Breast epithelium (tissue), 3 donors: ENCODE measurements around the gene GRIN1.

Experiments
- POLR2A ChIP-seq: fragments of 450-650 bp; IDR thresholded peaks from one replicate; pipeline ENCODE4 v1.6.1; 2016; ENCODE audit warnings: antibody characterized with exemption, mild to moderate bottlenecking, moderate library complexity
- POLR2AphosphoS5 ChIP-seq, 3 donors: sonication (generic); formaldehyde crosslinking; IDR thresholded peaks; one replicate each; pipeline ENCODE4 v1.6.1; 2017; ENCODE audit warnings: antibody characterized with exemption in 3 of 3
- TF ChIP-seq, protein P1 (sequence below), 3 donors: fragments of 450-650 bp; IDR thresholded peaks; one replicate each; pipeline ENCODE4 v1.5.1; 2016 to 2017; ENCODE audit warnings: antibody characterized with exemption in 3 of 3, mild to moderate bottlenecking in 3 of 3, moderate library complexity in 3 of 3

DNA sequence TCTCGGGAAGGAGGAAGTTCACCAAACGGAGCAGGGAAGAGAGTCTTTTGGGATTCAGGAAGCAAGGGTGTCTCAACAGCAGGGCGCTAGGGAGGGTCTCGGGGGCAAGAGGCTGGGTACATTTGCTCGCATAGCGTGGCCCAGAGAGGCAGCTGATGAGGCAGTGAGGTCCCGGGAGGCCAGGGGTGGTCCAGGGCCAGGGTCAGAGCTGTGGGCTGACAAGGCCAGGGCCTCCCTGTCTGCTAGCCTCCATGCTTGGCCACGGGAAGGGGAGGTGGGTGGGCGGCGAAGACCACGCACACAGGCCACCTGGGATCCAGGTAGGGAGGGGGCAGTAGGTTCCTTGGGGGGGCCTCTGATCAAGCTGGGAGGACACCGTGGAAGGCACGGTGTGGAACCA lies 72.6 kb downstream of the GRIN1 start:
- TF ChIP-seq POLR2AphosphoS5 (IDR thresholded peaks at IDR 0.05), result no peak
- TF ChIP-seq POLR2A, result no peak
- TF ChIP-seq, protein P1, sequence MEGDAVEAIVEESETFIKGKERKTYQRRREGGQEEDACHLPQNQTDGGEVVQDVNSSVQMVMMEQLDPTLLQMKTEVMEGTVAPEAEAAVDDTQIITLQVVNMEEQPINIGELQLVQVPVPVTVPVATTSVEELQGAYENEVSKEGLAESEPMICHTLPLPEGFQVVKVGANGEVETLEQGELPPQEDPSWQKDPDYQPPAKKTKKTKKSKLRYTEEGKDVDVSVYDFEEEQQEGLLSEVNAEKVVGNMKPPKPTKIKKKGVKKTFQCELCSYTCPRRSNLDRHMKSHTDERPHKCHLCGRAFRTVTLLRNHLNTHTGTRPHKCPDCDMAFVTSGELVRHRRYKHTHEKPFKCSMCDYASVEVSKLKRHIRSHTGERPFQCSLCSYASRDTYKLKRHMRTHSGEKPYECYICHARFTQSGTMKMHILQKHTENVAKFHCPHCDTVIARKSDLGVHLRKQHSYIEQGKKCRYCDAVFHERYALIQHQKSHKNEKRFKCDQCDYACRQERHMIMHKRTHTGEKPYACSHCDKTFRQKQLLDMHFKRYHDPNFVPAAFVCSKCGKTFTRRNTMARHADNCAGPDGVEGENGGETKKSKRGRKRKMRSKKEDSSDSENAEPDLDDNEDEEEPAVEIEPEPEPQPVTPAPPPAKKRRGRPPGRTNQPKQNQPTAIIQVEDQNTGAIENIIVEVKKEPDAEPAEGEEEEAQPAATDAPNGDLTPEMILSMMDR (IDR thresholded peaks at IDR 0.05), result no peak
